ENCODE data around the gene UTS2B. TPM values are rescaled to one million over a fixed set of nuclear protein-coding genes. Genes with fewer than 3 reads are reported as not detected.

The UTS2B gene
- total and polyA plus RNA-seq, 2 of the 4 experiments (the other 2 are of a cell fraction) = 0.72 to 0.79 TPM

GRCh38 chr3:191358929-191359328, 28.6 kb upstream of the UTS2B start:
- Histone ChIP-seq H2BK20ac (ENCODE audit: low read depth, low read length) (no peak overlapping the region), H2AK9ac (replicated peaks; ENCODE audit: low read depth, low read length, poor library complexity) (no peak overlapping the region), H3K27me3 (ENCODE audit: control insufficient read depth, insufficient read depth, low read length) (no peaks in the 10 kb centered on the region), H3K9me3 (ENCODE audit: control insufficient read depth, insufficient read depth, low read length) (no peaks in the 10 kb centered on the region), H4K5ac (ENCODE audit: low read depth, low read length) (no peak overlapping the region; the same call in 1 of the 2 replicates), H3K36me3 (ENCODE audit: control insufficient read depth, insufficient read depth, low read length) (peaks cover 34% of the 10 kb centered on the region), H2BK15ac (ENCODE audit: low read depth, low read length) (no peak overlapping the region), H4K8ac (ENCODE audit: low read depth in 2 of 2, low read length in 2 of 2) (no peak overlapping the region), H3K4me2 (ENCODE audit: low read depth, low read length) (no peak overlapping the region), H3K4ac (ENCODE audit: low read depth, low read length) (no peak overlapping the region), H4K20me1 (ENCODE audit: insufficient read depth, low read length) (peaks cover 3% of the 10 kb centered on the region; the same call in 1 of the 2 replicates), H3K56ac (ENCODE audit: extremely low read depth, insufficient read depth, low read length) (no peak overlapping the region), H2AFZ (replicated peaks; ENCODE audit: low read length, poor library complexity) (no peak overlapping the region), H3K14ac (replicated peaks; ENCODE audit: low read depth, low read length) (0 out of 2 replicates have a peak overlapping the region, but pooled peaks have one; percentile 50), H3K18ac (ENCODE audit: low read depth, low read length) (peak overlapping the region; percentile 77; the same call in 1 of the 2 replicates), H3K4me3 (ENCODE audit: insufficient read depth, low read depth, low read length) (no peak overlapping the region), H2BK120ac (ENCODE audit: low read depth, low read length) (no peak overlapping the region), H2AK5ac (ENCODE audit: low read depth, low read length) (no peak overlapping the region), H3K79me1 (ENCODE audit: low read depth in 1 of 2, low read length in 2 of 2) (peaks cover 49 to 66% of the 10 kb centered on the region in 2 experiments), H3K27ac (ENCODE audit: insufficient read depth, low read length) (no peak overlapping the region), H3K23ac (ENCODE audit: low read depth, low read length) (no peak overlapping the region), H4K91ac (ENCODE audit: insufficient read depth, low read depth, low read length) (no peak overlapping the region), H2BK5ac (ENCODE audit: low read depth, low read length, poor library complexity, severe bottlenecking) (no peak overlapping the region), H3K4me1 (ENCODE audit: control insufficient read depth, insufficient read depth, low read length) (peaks cover 13% of the 10 kb centered on the region), H3K9ac (ENCODE audit: low read depth, low read length) (no peak overlapping the region), H3K9me1 (ENCODE audit: insufficient read depth, low read length) (peaks cover 14% of the 10 kb centered on the region)
- TF ChIP-seq RCOR1 (IDR thresholded peaks at IDR 0.05; ENCODE audit: insufficient replicate concordance, low read length) (no peak), MXI1 (IDR thresholded peaks at IDR 0.05; ENCODE audit: borderline replicate concordance, low read depth, low read length) (no peak), CTCF (conservative IDR thresholded peaks at IDR 0.05; ENCODE audit: low read depth, low read length) (no peak)
- dilution Hi-C loops (cut with HindIII; ENCODE audit: low sequenced_read_pairs, unreplicated experiment) (no loop called here), in situ Hi-C loops (cut with MboI; ENCODE audit: low sequenced_read_pairs) (no loop called here), intact Hi-C loops (cut with micrococcal nuclease) (no loop called here)
- BruUV-seq (replicated peaks) = no TSS peak
- CTCF ChIA-PET = interaction anchor here (0.8 kb wide), 1 partner anchor 15 kb away, joined by 3 read pairs; no protein-coding TSS in a partner anchor
- POLR2A ChIA-PET (ENCODE audit: unreplicated experiment) = no interaction called here
- DNase-seq (no peak), ATAC-seq (ENCODE audit: low read depth) (no peak)
- 80% methylated on average over 1 of the region's 2 CpGs; no CpG with 5 or more reads in 1 of the 2 experiments for WGBS, 2 experiments (ENCODE audit: extremely low coverage in 2 of 2, insufficient read length in 1 of 2)

All from IMR-90 (cell line).